ENCODE measurements around the gene EDRF1.

The EDRF1 gene

GRCh38 chr10:125726914-125727313 lies 7.4 kb downstream of the EDRF1 start:
- no peak for DNase-seq (ENCODE audit: low read depth)
- no peak overlapping the region for H3K4me3 ChIP-seq (ENCODE audit: control insufficient read depth, low read depth, low read length)
- TF ChIP-seq, protein P1, sequence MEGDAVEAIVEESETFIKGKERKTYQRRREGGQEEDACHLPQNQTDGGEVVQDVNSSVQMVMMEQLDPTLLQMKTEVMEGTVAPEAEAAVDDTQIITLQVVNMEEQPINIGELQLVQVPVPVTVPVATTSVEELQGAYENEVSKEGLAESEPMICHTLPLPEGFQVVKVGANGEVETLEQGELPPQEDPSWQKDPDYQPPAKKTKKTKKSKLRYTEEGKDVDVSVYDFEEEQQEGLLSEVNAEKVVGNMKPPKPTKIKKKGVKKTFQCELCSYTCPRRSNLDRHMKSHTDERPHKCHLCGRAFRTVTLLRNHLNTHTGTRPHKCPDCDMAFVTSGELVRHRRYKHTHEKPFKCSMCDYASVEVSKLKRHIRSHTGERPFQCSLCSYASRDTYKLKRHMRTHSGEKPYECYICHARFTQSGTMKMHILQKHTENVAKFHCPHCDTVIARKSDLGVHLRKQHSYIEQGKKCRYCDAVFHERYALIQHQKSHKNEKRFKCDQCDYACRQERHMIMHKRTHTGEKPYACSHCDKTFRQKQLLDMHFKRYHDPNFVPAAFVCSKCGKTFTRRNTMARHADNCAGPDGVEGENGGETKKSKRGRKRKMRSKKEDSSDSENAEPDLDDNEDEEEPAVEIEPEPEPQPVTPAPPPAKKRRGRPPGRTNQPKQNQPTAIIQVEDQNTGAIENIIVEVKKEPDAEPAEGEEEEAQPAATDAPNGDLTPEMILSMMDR (IDR thresholded peaks at IDR 0.05; ENCODE audit: control insufficient read depth, insufficient read depth, low read depth, low read length, missing control alignments) = no peak

- no peak for DNase-seq (ENCODE audit: low read depth)
- H3K4me3 ChIP-seq (ENCODE audit: control insufficient read depth, low read depth, low read length) = no peak overlapping the region
- TF ChIP-seq, protein P1 (IDR thresholded peaks at IDR 0.05; ENCODE audit: control insufficient read depth, insufficient read depth, low read depth, low read length, missing control alignments) = no peak
Observed at GRCh38 chr10:125727436-125727835, 7.9 kb downstream of the EDRF1 start.

GRCh38 chr10:125734148-125734547 lies 14.6 kb downstream of the EDRF1 start:
- DNase-seq (ENCODE audit: low read depth) = no peak
- no peak overlapping the region for H3K4me3 ChIP-seq (ENCODE audit: control insufficient read depth, low read depth, low read length)
- TF ChIP-seq, protein P1 (IDR thresholded peaks at IDR 0.05; ENCODE audit: control insufficient read depth, insufficient read depth, low read depth, low read length, missing control alignments) = no peak

DNA sequence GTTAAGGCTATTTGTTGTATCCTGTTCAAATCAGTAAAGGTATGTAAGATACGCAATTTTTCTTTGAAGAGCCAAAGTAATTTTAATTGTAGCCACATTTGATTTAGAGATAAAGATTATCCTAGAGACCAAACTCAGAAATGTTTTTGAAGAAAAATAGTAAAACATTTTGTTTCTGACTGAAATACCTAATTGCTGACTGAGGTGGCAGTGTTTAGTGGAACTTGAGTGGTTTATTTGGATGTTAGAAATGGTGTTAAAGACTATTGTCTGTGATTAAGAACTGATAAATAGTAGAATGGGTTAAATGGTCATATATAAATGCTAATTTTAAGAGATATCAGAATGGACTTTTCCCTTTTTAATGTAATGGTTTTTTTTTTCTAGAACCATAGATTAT lies 15.3 kb downstream of the EDRF1 start:
- no peak overlapping the region for H3K4me3 ChIP-seq (ENCODE audit: control insufficient read depth, low read depth, low read length)
- DNase-seq (ENCODE audit: low read depth) = no peak
- TF ChIP-seq, protein P1 (IDR thresholded peaks at IDR 0.05; ENCODE audit: control insufficient read depth, insufficient read depth, low read depth, low read length, missing control alignments) = no peak

GRCh38 chr10:125738206-125738605 lies 18.7 kb downstream of the EDRF1 start:
- no peak for DNase-seq (ENCODE audit: low read depth)
- no peak overlapping the region for H3K4me3 ChIP-seq (ENCODE audit: control insufficient read depth, low read depth, low read length)

GRCh38 chr10:125739994-125740679 lies 20.6 kb downstream of the EDRF1 start:
- no peak overlapping the region for H3K4me3 ChIP-seq (ENCODE audit: control insufficient read depth, low read depth, low read length)
- TF ChIP-seq, protein P1 (IDR thresholded peaks at IDR 0.05; ENCODE audit: control insufficient read depth, insufficient read depth, low read depth, low read length, missing control alignments) = no peak
- DNase-seq (ENCODE audit: low read depth) = no peak

More at GRCh38 chr10:125738206-125738605, 18.7 kb downstream of the EDRF1 start:
- TF ChIP-seq, protein P1 (IDR thresholded peaks at IDR 0.05; ENCODE audit: control insufficient read depth, insufficient read depth, low read depth, low read length, missing control alignments) = no peak

All from AG09309 (cell line).